Adrenal gland (tissue), 5 donors: ENCODE results near the gene MMAB.

Source experiments
- POLR2A ChIP-seq, 2 donors: fragments of 450-650 bp; IDR thresholded peaks; one replicate each; pipeline ENCODE4 v1.6.1; 2017; ENCODE audit warnings: antibody characterized with exemption in 2 of 2, mild to moderate bottlenecking in 2 of 2, moderate library complexity in 1 of 2
- TF ChIP-seq, protein P1 (sequence below), 6 experiments: fragments of 450-650 bp in 4 of 6; fragments of 200-600 bp in 2 of 6; sonication (generic) in 1 of 6; IDR thresholded peaks; 1 replicate in 5 of 6; 2 replicates in 1 of 6; pipeline versions ENCODE4 v1.5.1 to v1.8.0; 2016 to 2021; ENCODE audit warnings: antibody characterized with exemption in 6 of 6, mild to moderate bottlenecking in 2 of 6, moderate library complexity in 1 of 6
- donor health status: DM: no; HTN: no; CAD: no.

DNA sequence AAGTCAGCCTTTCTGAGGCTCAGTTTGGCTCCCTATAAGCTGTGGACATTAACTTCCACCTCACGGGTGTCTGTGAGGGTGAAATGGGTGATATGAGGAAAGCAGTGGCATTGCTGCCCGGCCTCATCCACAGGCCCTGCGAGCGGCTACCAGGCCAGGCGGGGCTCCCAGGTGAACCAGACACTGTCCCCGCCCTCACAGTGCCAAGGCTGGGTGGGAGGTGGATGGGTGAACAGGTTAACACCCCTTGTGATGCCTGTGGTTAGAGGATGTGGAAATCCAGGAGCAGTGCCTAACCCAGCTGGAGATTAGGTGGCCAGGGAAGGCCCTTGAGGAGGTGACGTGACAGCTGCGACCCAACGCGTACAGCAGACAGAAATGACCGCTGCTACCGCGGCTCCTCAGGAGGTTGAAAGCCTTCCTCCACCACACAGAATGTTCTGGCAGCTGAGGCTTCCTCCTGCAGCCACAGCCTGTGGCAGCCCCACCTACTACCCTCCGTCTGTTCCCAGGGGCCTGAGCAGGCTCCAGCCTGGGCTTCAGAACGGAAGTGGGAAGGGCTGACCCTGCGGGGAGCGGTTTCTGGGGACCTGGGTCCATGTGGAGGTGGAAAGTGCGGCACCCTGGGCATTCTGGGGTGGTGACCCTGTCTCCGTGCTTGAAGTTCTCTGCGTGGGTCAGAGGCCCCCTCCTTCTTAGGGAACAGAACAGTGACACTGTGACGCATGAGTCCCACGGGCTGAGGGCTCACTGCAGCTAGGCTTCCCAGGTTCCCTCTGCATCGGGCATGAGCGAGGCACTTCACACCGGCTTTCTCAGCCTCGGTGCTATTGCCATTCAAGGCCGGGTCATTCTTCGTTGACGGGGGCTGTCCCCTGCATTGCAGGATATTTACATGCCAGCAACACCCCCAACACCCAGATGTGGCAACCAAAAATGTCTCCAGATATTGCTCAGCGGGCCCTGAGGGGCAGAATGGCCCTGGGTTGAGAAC lies 9.7 kb downstream of the MMAB start:
- TF ChIP-seq, protein P1, sequence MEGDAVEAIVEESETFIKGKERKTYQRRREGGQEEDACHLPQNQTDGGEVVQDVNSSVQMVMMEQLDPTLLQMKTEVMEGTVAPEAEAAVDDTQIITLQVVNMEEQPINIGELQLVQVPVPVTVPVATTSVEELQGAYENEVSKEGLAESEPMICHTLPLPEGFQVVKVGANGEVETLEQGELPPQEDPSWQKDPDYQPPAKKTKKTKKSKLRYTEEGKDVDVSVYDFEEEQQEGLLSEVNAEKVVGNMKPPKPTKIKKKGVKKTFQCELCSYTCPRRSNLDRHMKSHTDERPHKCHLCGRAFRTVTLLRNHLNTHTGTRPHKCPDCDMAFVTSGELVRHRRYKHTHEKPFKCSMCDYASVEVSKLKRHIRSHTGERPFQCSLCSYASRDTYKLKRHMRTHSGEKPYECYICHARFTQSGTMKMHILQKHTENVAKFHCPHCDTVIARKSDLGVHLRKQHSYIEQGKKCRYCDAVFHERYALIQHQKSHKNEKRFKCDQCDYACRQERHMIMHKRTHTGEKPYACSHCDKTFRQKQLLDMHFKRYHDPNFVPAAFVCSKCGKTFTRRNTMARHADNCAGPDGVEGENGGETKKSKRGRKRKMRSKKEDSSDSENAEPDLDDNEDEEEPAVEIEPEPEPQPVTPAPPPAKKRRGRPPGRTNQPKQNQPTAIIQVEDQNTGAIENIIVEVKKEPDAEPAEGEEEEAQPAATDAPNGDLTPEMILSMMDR (IDR thresholded peaks at IDR 0.05) = no peak
- no peak for TF ChIP-seq POLR2A (IDR thresholded peaks at IDR 0.05)
